ENCODE data around the gene TRIO. TPM values are rescaled to one million over a fixed set of nuclear protein-coding genes. Genes with fewer than 3 reads are reported as not detected.

TRIO gene
- polyA plus RNA-seq, 1 donor (not counting 4 experiments of a cell fraction or from before 2014, with no cell fraction given): 57.2 TPM

DNA sequence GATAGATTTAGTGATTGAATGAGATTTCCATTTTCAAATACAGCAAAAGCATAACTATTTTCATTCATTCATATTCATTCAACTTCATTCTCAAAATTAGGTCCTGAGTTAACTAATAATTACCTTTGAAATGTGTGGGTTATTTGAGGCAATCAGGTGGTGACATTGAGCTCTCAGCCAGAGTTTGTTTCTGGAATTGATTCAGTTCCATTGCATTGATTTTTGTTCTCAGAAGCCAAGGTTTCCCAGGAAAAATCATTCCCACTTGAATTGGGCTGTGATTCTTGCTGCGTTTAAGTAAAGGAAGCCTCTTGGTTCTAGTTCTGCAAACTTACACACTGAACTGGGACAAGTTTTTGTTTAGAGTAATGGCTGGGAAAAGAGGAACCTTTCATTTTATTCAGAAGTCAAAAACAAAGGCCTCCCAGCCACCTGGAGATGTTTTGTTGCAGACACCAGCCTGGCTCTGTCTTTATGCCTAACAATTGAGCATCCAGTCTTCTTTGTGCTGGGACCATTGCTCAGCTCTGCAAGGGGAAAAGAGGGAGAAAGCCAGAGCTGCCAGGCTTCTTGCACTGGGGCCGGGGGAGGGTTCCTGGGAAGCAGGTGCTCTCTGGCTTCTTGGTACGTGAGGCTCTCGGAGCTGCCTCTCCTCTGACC is 198.6 kb downstream of the TRIO start:
- peaks cover 32 to 38% of the 10 kb centered on the region in 2 experiments for H3K36me3 ChIP-seq (ENCODE audit: control insufficient read depth in 2 of 2, extremely low read depth in 1 of 2, insufficient read depth in 2 of 2, low read length in 2 of 2)
- no peak overlapping the region for H3K4me2 ChIP-seq (ENCODE audit: control insufficient read depth, extremely low read depth, insufficient read depth, low read depth, low read length)
- H3K4me1 ChIP-seq (ENCODE audit: control insufficient read depth, extremely low read depth, insufficient read depth, low read length): no peaks in the 10 kb centered on the region
- no peak overlapping the region for H3K27ac ChIP-seq (ENCODE audit: control insufficient read depth, insufficient read depth, low read length)
- no peaks in the 10 kb centered on the region for H3K27me3 ChIP-seq (ENCODE audit: control insufficient read depth, extremely low read depth, insufficient read depth, low read length)
- no peak overlapping the region for H3K4me3 ChIP-seq (ENCODE audit: control insufficient read depth in 2 of 3, extremely low read depth in 1 of 3, insufficient read depth in 2 of 3, low read depth in 1 of 3, low read length in 3 of 3)
- H3K79me2 ChIP-seq (ENCODE audit: control insufficient read depth, insufficient read depth, low read length): peaks cover 34% of the 10 kb centered on the region
- FAIRE-seq (no peak), DNase-seq (ENCODE audit: low read depth, low spot score) (no peak)
- H3K9ac ChIP-seq (ENCODE audit: control insufficient read depth, extremely low read depth, insufficient read depth, low read length): no peak overlapping the region
- peaks cover 4% of the 10 kb centered on the region for H4K20me1 ChIP-seq (ENCODE audit: control insufficient read depth, extremely low read depth, insufficient read depth, low read length)
- no peak for TF ChIP-seq EZH2 (IDR thresholded peaks at IDR 0.05; ENCODE audit: low read length)
- TF ChIP-seq, protein P1, sequence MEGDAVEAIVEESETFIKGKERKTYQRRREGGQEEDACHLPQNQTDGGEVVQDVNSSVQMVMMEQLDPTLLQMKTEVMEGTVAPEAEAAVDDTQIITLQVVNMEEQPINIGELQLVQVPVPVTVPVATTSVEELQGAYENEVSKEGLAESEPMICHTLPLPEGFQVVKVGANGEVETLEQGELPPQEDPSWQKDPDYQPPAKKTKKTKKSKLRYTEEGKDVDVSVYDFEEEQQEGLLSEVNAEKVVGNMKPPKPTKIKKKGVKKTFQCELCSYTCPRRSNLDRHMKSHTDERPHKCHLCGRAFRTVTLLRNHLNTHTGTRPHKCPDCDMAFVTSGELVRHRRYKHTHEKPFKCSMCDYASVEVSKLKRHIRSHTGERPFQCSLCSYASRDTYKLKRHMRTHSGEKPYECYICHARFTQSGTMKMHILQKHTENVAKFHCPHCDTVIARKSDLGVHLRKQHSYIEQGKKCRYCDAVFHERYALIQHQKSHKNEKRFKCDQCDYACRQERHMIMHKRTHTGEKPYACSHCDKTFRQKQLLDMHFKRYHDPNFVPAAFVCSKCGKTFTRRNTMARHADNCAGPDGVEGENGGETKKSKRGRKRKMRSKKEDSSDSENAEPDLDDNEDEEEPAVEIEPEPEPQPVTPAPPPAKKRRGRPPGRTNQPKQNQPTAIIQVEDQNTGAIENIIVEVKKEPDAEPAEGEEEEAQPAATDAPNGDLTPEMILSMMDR (optimal IDR thresholded peaks at IDR 0.05 in 1 of 3, IDR thresholded peaks at IDR 0.05 in 1 of 3, conservative IDR thresholded peaks at IDR 0.05 in 1 of 3; ENCODE audit: extremely low read depth in 1 of 3, insufficient read depth in 2 of 3, low read length in 3 of 3): no peak
- dilution Hi-C loops (cut with MboI; ENCODE audit: extremely low pct_ligation_motif_present, low sequenced_read_pairs): no loop called here
- no peaks in the 10 kb centered on the region for H3K9me1 ChIP-seq (ENCODE audit: control insufficient read depth, extremely low read depth, insufficient read depth, low read length)
- no peak overlapping the region for H2AFZ ChIP-seq (ENCODE audit: control insufficient read depth, low read length)
- no peaks in the 10 kb centered on the region for H3K9me3 ChIP-seq (ENCODE audit: control insufficient read depth, low read depth, low read length)

DNA sequence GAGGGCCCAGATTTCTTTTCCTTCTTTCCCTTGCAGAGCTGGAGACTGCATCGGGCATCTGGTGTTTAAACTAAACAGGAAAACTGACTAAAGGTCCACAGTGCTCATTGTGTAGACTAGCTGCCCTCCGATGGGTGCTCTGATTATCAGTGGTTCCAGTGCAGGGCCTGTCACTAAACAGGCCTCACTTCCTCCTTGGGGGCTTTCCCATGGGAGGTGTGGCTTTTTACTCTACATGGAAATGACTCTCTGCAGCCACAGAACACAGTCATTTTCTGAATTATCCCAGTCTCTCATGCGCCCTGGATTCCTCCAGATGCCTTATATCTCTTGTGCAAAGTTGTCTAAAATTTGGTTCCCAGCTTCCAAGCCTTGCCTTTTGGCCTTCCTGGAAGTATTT is 199.2 kb downstream of the TRIO start:
- peaks cover 4% of the 10 kb centered on the region for H4K20me1 ChIP-seq (ENCODE audit: control insufficient read depth, extremely low read depth, insufficient read depth, low read length)
- H3K4me3 ChIP-seq (ENCODE audit: control insufficient read depth in 2 of 3, extremely low read depth in 1 of 3, insufficient read depth in 2 of 3, low read depth in 1 of 3, low read length in 3 of 3): no peak overlapping the region
- H3K27ac ChIP-seq (ENCODE audit: control insufficient read depth, insufficient read depth, low read length): no peak overlapping the region
- FAIRE-seq (no peak), DNase-seq (ENCODE audit: low read depth, low spot score) (no peak)
- H2AFZ ChIP-seq (ENCODE audit: control insufficient read depth, low read length): no peak overlapping the region
- no peaks in the 10 kb centered on the region for H3K27me3 ChIP-seq (ENCODE audit: control insufficient read depth, extremely low read depth, insufficient read depth, low read length)
- no peaks in the 10 kb centered on the region for H3K9me3 ChIP-seq (ENCODE audit: control insufficient read depth, low read depth, low read length)
- dilution Hi-C loops (cut with MboI; ENCODE audit: extremely low pct_ligation_motif_present, low sequenced_read_pairs): no loop called here
- peaks cover 33% of the 10 kb centered on the region for H3K79me2 ChIP-seq (ENCODE audit: control insufficient read depth, insufficient read depth, low read length)
- H3K4me2 ChIP-seq (ENCODE audit: control insufficient read depth, extremely low read depth, insufficient read depth, low read depth, low read length): no peak overlapping the region
- no peaks in the 10 kb centered on the region for H3K9me1 ChIP-seq (ENCODE audit: control insufficient read depth, extremely low read depth, insufficient read depth, low read length)
- TF ChIP-seq, protein P1 (optimal IDR thresholded peaks at IDR 0.05 in 1 of 3, IDR thresholded peaks at IDR 0.05 in 1 of 3, conservative IDR thresholded peaks at IDR 0.05 in 1 of 3; ENCODE audit: extremely low read depth in 1 of 3, insufficient read depth in 2 of 3, low read length in 3 of 3): no peak
- no peak for TF ChIP-seq EZH2 (IDR thresholded peaks at IDR 0.05; ENCODE audit: low read length)
- peaks cover 33 to 37% of the 10 kb centered on the region in 2 experiments for H3K36me3 ChIP-seq (ENCODE audit: control insufficient read depth in 2 of 2, extremely low read depth in 1 of 2, insufficient read depth in 2 of 2, low read length in 2 of 2)
- no peaks in the 10 kb centered on the region for H3K4me1 ChIP-seq (ENCODE audit: control insufficient read depth, extremely low read depth, insufficient read depth, low read length)
- H3K9ac ChIP-seq (ENCODE audit: control insufficient read depth, extremely low read depth, insufficient read depth, low read length): no peak overlapping the region

Measured in keratinocyte (primary cell).